ENCODE measurements around the gene ECHDC1.

Gene ECHDC1

GRCh38 chr6:127282184-127282583 lies 61.2 kb downstream of the ECHDC1 start:
- FAIRE-seq = no peak

GRCh38 chr6:127279815-127280214 lies 63.6 kb downstream of the ECHDC1 start:
- no peak for FAIRE-seq

DNA sequence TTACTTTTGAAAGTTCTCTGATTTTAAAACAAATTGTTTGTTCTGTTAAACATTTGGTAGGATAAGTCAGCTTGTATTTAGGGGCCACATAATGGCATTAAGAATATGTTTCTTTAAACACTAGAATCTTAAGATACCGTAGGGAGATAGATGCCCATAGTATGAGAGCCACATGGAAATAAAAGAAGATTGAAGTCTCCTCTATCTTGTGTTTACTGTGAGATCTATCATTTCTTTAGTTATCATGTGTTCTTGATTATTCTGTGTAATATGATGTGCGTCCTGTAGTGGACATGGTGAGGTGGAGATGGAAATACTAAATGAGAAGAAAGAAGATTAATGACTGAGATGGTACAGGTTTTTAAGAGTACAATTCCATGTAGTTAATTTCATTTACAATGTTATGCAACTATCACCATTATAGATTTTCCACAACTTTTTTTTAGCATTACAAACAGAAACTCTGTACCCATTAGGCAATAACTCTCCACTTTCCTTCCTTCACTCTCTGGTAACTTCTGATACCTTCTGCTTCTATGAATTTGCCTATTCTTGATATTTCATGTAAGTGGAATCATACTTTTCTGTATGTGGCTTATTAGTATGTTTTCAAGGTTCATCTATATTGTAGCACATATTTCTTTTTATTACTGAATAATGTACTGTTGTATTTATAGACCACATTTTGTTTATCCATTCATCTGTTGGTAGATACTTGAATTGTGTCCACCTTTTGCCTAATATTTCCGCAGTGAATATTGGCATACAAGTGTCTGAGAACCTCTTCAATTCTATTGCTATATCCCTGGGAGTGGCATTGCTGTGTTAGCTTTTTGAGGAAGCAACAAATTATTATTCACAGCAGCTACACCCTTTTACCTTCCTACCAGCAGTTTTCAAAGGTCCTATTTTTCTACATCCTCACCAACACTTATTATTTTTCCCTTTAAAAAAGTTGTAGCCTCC lies 65.2 kb downstream of the ECHDC1 start:
- no peak for FAIRE-seq

GRCh38 chr6:127276331-127276730 lies 67.1 kb downstream of the ECHDC1 start:
- FAIRE-seq = no peak

- FAIRE-seq = peak; percentile 39
These were observed 69.9 kb downstream of the ECHDC1 start for GRCh38 chr6:127273499-127273898.

DNA sequence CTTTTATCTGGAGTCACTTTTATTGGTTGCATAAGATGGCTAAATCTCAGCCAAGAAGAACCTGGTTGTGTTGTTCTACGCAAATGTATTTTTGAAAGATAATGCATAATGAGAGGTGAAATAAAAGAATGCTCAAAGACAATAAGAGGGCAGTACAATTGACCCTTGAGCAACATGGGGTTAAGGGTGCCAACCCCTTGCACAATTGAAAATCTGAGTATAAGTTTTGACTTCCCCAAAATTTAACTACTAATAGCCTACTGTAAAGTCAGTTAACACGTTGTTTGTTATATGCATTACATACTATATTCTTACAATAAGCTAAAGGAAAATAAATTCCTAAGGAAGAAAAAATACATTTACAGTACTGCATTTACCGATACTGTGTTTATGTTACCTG lies 70.8 kb downstream of the ECHDC1 start:
- FAIRE-seq = no peak

GRCh38 chr6:127267646-127268625 lies 75.5 kb downstream of the ECHDC1 start:
- FAIRE-seq = no peak

GRCh38 chr6:127266892-127267645 lies 76.3 kb downstream of the ECHDC1 start:
- no peak for FAIRE-seq

- no peak for FAIRE-seq
These were observed 77.1 kb downstream of the ECHDC1 start, which contains the start of gene RNF146 for GRCh38 chr6:127266178-127266891. TSS of gene RNF146 (plus strand) at chr6:127266864. CDS start at chr6:127280339, 13,475 bp downstream.

GRCh38 chr6:127263481-127263880 lies 79.9 kb downstream of the ECHDC1 start:
- FAIRE-seq = no peak

DNA sequence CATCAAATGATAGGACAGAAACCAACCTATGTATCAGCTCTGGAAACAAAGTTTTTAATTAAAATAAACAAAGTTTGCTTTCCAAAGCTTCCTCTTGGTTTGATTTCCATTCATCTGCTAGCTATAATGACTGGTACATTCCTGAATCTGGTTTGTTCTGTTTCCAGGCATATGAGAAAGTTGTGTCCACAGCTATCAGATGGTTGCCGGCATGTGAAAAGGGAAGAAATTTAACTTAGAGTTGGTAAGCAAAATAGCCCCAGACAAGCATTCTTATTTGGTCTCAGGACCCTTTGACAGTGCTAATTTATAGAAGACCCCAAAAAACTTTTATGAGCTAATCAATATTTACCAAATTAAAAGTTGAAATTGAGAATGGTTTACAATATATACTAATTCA lies 80.5 kb downstream of the ECHDC1 start:
- no peak for FAIRE-seq

GRCh38 chr6:127255286-127255685 lies 88.1 kb downstream of the ECHDC1 start:
- FAIRE-seq = no peak

- no peak for FAIRE-seq
These were observed 93.8 kb downstream of the ECHDC1 start for GRCh38 chr6:127249621-127250020.

DNA sequence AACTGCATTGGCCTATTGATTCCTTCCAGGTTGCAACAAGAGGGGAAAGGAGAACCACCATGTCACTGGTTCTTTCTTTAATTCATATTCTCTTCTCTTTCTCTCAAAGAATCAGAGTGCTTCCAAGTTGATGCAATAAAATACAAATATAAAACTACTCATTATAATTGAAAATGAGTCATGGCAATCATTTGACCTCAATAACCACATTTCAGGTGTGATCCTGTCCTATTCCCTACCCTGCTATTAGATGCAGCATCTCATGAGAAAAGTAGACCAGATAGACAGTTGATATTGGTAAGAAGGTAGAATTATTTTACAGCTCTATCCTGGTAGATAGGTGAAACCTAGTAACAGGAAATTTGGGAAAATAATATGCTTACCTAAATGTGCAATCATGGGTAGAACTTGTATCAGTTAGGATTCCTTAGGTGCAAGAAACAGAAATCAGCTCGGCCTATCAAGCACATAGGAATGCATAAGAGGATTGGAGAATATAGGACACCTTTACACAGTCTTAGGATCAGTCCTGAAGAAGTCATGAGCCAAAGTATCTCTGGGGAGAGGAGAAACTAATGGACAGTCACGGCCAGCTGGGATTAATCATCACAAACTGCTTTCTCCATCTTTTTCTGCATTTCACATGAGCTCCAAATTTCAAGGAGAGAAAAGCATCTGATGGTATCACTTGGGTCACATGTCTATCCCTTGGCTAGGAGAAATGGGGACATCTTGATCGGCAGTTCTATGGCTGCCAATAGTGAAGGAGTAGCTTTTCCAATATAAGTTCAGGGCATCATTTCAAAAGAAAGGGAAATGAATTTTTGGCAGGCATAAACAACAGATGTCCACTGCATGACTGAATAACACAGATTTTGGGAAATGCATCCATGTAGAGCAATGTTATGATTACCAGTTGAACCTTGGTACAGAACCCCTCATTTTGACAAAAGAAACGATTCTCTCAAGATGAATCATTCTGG lies 96.0 kb downstream of the ECHDC1 start:
- no peak for FAIRE-seq

DNA sequence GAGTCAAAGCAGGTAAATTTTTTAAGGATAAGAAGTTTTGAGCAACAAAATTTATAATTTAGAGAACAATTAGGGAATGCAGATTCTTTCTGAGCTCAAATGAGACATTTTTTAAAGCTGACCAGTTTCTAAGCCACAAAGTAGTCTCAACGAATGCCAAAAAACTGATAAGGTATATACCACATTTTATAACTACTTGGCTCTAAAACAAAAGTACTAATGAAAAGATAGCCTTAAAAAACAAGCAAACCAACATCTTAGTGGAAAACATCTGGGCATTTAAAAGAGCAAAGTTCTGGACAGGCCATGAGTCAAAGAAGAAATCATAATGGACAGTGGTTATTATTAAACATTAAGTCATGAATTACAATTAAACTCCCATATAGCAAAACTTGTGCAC lies 99.9 kb downstream of the ECHDC1 start:
- FAIRE-seq = no peak
